ENCODE data around the gene UPP1.

GRCh38 chr7:48096273-48096672, 7.2 kb downstream of the UPP1 start:
- TF ChIP-seq CTCF (IDR thresholded peaks at IDR 0.05; ENCODE audit: low read length): no peak
- no peak for TF ChIP-seq EZH2 (IDR thresholded peaks at IDR 0.05; ENCODE audit: borderline replicate concordance, low read length)

Measured in OCI-LY1 (cell line).